Measurements from ENCODE around the gene INTS2. TPM values are rescaled to one million over a fixed set of nuclear protein-coding genes. Genes with fewer than 3 reads are reported as not detected.

The INTS2 gene
- total RNA-seq, 3 donors from 2014 or later = 9.2 to 12.0 (median 11.7) TPM

DNA sequence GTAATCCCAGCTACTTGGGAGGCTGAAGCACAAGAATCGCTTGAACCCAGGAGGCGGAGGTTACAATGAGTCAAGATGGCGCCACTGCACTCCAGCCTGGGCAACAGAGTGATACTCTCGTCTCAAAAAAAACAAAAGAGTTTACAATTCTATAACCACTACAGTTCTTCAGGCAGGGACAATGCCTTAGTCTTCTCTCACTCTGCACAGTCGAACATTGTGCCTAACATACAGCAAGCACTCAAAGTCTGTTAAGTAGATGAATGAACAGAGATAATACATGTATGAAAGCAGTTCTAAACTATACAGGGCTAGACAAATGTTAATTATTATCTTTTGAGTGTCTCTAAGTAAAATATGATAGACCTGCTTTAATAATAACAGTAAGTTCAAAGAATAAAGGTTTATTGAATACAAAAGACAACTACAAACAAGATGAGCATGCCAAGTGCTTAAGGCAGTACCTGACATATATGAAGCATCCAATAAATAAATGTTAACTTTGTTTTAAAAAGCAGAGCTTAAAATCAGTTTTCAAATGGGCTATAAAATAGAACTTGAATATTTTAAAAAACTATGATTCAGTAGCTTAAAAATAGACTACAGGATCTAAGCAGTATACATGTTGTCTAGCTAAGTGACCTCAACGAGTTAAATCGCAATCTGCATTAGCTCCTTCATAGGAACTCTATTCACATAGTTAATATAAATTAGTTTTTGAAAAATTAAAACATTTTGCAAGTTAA is 19.3 kb downstream of the INTS2 start:
- TF ChIP-seq, protein P1, sequence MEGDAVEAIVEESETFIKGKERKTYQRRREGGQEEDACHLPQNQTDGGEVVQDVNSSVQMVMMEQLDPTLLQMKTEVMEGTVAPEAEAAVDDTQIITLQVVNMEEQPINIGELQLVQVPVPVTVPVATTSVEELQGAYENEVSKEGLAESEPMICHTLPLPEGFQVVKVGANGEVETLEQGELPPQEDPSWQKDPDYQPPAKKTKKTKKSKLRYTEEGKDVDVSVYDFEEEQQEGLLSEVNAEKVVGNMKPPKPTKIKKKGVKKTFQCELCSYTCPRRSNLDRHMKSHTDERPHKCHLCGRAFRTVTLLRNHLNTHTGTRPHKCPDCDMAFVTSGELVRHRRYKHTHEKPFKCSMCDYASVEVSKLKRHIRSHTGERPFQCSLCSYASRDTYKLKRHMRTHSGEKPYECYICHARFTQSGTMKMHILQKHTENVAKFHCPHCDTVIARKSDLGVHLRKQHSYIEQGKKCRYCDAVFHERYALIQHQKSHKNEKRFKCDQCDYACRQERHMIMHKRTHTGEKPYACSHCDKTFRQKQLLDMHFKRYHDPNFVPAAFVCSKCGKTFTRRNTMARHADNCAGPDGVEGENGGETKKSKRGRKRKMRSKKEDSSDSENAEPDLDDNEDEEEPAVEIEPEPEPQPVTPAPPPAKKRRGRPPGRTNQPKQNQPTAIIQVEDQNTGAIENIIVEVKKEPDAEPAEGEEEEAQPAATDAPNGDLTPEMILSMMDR (IDR thresholded peaks at IDR 0.05) = no peak

GRCh38 chr17:61907361-61907760 is 20.4 kb downstream of the INTS2 start:
- H3K9me3 ChIP-seq = no peaks in the 10 kb centered on the region
- TF ChIP-seq, protein P1 (IDR thresholded peaks at IDR 0.05) = no peak
- H3K36me3 ChIP-seq (ENCODE audit: low read depth) = no peaks in the 10 kb centered on the region
- no peaks in the 10 kb centered on the region for H3K4me1 ChIP-seq (ENCODE audit: low read depth)
- ATAC-seq = no peak
- no peak overlapping the region for H3K4me3 ChIP-seq
- DNase-seq = no peak
- intact Hi-C loops (cut with DNase I, micrococcal nuclease) = no loop called here

More for the DNA sequence above, 19.3 kb downstream of the INTS2 start:
- DNase-seq (no peak), ATAC-seq (no peak)
- no peaks in the 10 kb centered on the region for H3K36me3 ChIP-seq (ENCODE audit: low read depth)
- no peak overlapping the region for H3K4me3 ChIP-seq
- intact Hi-C loops (cut with DNase I, micrococcal nuclease) = no loop called here
- no peaks in the 10 kb centered on the region for H3K9me3 ChIP-seq
- no peaks in the 10 kb centered on the region for H3K4me1 ChIP-seq (ENCODE audit: low read depth)

- intact Hi-C loops (cut with DNase I, micrococcal nuclease) = no loop called here
- TF ChIP-seq, protein P1 (IDR thresholded peaks at IDR 0.05) = no peak
- Histone ChIP-seq H3K9me3 (no peaks in the 10 kb centered on the region), H3K36me3 (ENCODE audit: low read depth) (no peaks in the 10 kb centered on the region), H3K4me3 (no peak overlapping the region), H3K4me1 (ENCODE audit: low read depth) (no peaks in the 10 kb centered on the region)
- DNase-seq (peak in 1 of 3 donors; percentile 14), ATAC-seq (peak; percentile 64)
Measured at GRCh38 chr17:61904094-61904710, 23.6 kb downstream of the INTS2 start.

DNA sequence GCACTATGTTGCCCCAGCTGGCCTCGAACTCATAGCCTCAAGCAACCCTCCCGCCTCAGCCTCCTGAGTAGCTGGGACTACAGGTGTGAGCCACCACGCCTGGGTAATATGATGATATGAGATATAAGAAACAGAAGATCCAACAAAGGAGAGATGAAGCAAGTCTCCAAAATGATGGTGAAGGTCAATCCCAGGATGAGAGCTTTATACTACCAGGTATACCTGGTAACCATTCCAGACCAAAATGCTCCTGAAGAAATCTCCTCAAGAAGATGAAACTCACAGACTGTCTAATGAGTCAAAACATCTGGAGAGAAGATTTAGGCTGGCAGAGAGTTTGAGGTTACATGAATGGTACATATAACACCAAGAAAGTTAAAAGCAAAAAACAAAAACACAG is 24.5 kb downstream of the INTS2 start:
- Histone ChIP-seq H3K4me1 (ENCODE audit: low read depth) (no peaks in the 10 kb centered on the region), H3K4me3 (no peak overlapping the region), H3K9me3 (no peaks in the 10 kb centered on the region), H3K36me3 (ENCODE audit: low read depth) (no peaks in the 10 kb centered on the region)
- TF ChIP-seq, protein P1 (IDR thresholded peaks at IDR 0.05) = no peak
- DNase-seq = no peak
- intact Hi-C loops (cut with DNase I, micrococcal nuclease) = no loop called here
- no peak for ATAC-seq

DNA sequence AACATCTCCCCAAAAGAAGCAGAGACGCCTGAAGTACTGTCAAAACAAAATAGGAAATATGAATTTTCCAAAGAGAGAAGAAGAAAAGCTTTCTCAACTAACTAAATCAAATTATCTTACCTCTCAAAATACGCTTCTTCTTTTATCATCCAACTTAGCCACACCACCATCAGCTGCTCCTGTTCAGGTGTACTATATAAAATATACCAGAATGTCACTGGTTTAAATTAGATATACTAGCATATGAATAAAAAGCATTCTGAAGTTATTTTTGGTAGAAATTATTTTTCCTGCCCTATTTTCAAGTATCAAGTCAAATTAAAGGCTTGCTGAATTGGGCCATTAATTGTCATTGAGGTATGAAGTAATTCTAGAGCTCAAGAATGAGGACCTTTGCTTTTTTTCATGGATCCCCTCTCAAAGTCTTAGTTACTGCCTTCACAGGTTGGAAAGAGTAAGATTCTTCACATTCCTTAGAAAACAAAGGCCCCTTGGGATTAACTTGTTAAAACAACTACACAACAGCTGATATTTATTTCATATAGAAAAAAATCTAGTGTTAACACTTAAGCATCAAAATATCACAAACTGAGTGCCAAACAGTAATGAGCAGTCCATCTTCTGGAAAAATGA is 30.1 kb downstream of the INTS2 start:
- Histone ChIP-seq H3K4me1 (ENCODE audit: low read depth) (no peaks in the 10 kb centered on the region), H3K9me3 (no peaks in the 10 kb centered on the region), H3K4me3 (no peak overlapping the region), H3K36me3 (ENCODE audit: low read depth) (no peaks in the 10 kb centered on the region)
- ATAC-seq (no peak), DNase-seq (no peak)
- TF ChIP-seq, protein P1 (IDR thresholded peaks at IDR 0.05) = no peak
- intact Hi-C loops (cut with DNase I, micrococcal nuclease) = no loop called here
